Fibroblast of lung (primary cell): ENCODE measurements around the gene NPVF. TPM values are rescaled to one million over a fixed set of nuclear protein-coding genes. Genes with fewer than 3 reads are reported as not detected.

Experiments
- DNase-seq, 2 donors: peaks; one replicate each; pipeline versions ENCODE4 v3.0.0 to v3.0.0-alpha.2; 2010; ENCODE audit warnings: low read depth in 2 of 2
- H2AFZ ChIP-seq: 2 replicates; pipeline ENCODE4 v1.5.1; 2012; ENCODE audit warnings: low read length, control low read depth, inconsistent platforms
- H3K27ac ChIP-seq: 2 replicates; pipeline ENCODE4 v1.5.1; 2011; ENCODE audit warnings: low read length, control low read depth; ENCODE audit not compliant: insufficient read depth
- H3K27me3 ChIP-seq: 2 replicates; pipeline ENCODE4 v1.5.1; 2011; ENCODE audit warnings: mild to moderate bottlenecking, low read length; ENCODE audit not compliant: control insufficient read depth, insufficient read depth
- H3K36me3 ChIP-seq: 2 replicates; pipeline ENCODE4 v1.5.1; 2011; ENCODE audit warnings: low read length; ENCODE audit not compliant: control insufficient read depth, insufficient read depth
- H3K4me1 ChIP-seq: 2 replicates; pipeline ENCODE4 v1.5.1; 2011; ENCODE audit warnings: low read length; ENCODE audit not compliant: control insufficient read depth, insufficient read depth; ENCODE audit errors: extremely low read depth
- H3K4me2 ChIP-seq: 2 replicates; pipeline ENCODE4 v1.5.1; 2011; ENCODE audit warnings: low read length, control low read depth; ENCODE audit not compliant: insufficient read depth; ENCODE audit errors: extremely low read depth
- H3K4me3 ChIP-seq, 4 experiments: fragments of 200-600 bp in 1 of 4; sonication (generic) in 1 of 4; replicated peaks in 1 of 4; 2 replicates each; pipeline ENCODE4 v1.5.1; 2011 to 2016; ENCODE audit warnings: low read length in 4 of 4, low read depth in 3 of 4, mild to moderate bottlenecking in 3 of 4, control low read depth in 2 of 4, inconsistent platforms in 1 of 4, mixed read lengths in 1 of 4; ENCODE audit not compliant: insufficient read depth in 1 of 4; ENCODE audit errors: control extremely low read depth in 1 of 4
- H3K79me2 ChIP-seq: 2 replicates; pipeline ENCODE4 v1.5.1; 2012; ENCODE audit warnings: mild to moderate bottlenecking, low read length, inconsistent platforms; ENCODE audit not compliant: control insufficient read depth, insufficient read depth
- H3K9ac ChIP-seq: 2 replicates; pipeline ENCODE4 v1.5.1; 2011; ENCODE audit warnings: mild to moderate bottlenecking, low read length, control low read depth; ENCODE audit not compliant: insufficient read depth
- H3K9me3 ChIP-seq: 2 replicates; pipeline ENCODE4 v1.5.1; 2012; ENCODE audit warnings: low read depth, low read length; ENCODE audit not compliant: control insufficient read depth, insufficient read depth
- H4K20me1 ChIP-seq: 2 replicates; pipeline ENCODE4 v1.5.1; 2011; ENCODE audit warnings: low read length; ENCODE audit not compliant: control insufficient read depth, insufficient read depth; ENCODE audit errors: extremely low read depth
- CTCF ChIP-seq, 2 donors: IDR thresholded peaks in 1 of 2; conservative IDR thresholded peaks in 1 of 2; 1 replicate in 1 of 2; 2 replicates in 1 of 2; pipeline ENCODE4 v1.5.1; 2011 to 2012; ENCODE audit warnings: low read length in 2 of 2, control low read depth in 1 of 2, inconsistent platforms in 1 of 2, low read depth in 1 of 2, mild to moderate bottlenecking in 1 of 2
- EZH2 ChIP-seq: IDR thresholded peaks from 2 replicates; pipeline ENCODE4 v1.5.1; 2012; ENCODE audit warnings: low read length, control low read depth, mild to moderate bottlenecking; ENCODE audit errors: missing control alignments
- polyA plus RNA-seq, 2 donors: library from polyadenylated mRNA; depleted of rRNA in 1 of 2; stranded (reverse) in 1 of 2; unstranded in 1 of 2; fragments of >200 nt; gene quantifications; 2 replicates each; pipeline ENCODE4 v1.2.1, GENCODE V29; 2011 to 2012; ENCODE audit warnings: missing spikeins in 1 of 2
- total RNA-seq: library from RNA; depleted of rRNA; stranded (reverse); fragments of >200 nt; gene quantifications from 2 replicates; pipeline ENCODE4 v1.2.1, GENCODE V29; 2014

Gene NPVF
- total and polyA plus RNA-seq, 2 donors (not counting 1 experiment from before 2014, with no cell fraction given): not detected

DNA sequence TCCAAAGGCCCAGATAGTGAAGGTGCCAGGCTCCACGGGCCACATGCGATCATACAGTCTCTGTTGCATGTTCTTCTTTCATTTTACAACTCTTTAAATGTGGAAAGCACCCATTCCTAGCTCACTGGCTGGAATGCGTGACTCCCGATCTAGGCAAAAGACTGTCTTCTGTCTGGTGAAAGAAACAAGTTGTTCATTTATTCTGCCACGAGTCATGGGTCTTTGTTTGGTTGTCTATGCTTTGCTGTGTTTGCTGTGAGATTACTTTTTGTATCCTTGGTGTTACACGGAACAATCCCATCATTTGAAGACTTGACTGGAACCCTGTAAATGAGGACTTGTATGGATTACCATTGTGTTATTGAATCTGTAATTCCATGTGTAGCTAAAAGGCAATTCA, 41.9 kb downstream of the NPVF start:
- Histone ChIP-seq H3K36me3 (no peaks in the 10 kb centered on the region), H3K79me2 (no peaks in the 10 kb centered on the region), H4K20me1 (no peaks in the 10 kb centered on the region), H3K4me3 (no peak overlapping the region), H3K4me1 (no peaks in the 10 kb centered on the region), H2AFZ (no peak overlapping the region), H3K9ac (no peak overlapping the region), H3K9me3 (no peaks in the 10 kb centered on the region), H3K4me2 (no peak overlapping the region), H3K27me3 (no peaks in the 10 kb centered on the region), H3K27ac (no peak overlapping the region)
- no peak for TF ChIP-seq EZH2
- TF ChIP-seq CTCF (conservative IDR thresholded peaks at IDR 0.05 in 1 of 2, IDR thresholded peaks at IDR 0.05 in 1 of 2; ENCODE audit: low read depth in 1 of 2, low read length in 2 of 2): no peak
- no peak for DNase-seq

GRCh38 chr7:25181532-25181931, 46.8 kb downstream of the NPVF start:
- no peaks in the 10 kb centered on the region for H3K27me3 ChIP-seq
- H3K79me2 ChIP-seq: no peaks in the 10 kb centered on the region
- H3K36me3 ChIP-seq: no peaks in the 10 kb centered on the region
- H3K4me1 ChIP-seq: no peaks in the 10 kb centered on the region
- no peaks in the 10 kb centered on the region for H3K9me3 ChIP-seq
- TF ChIP-seq CTCF (conservative IDR thresholded peaks at IDR 0.05 in 1 of 2, IDR thresholded peaks at IDR 0.05 in 1 of 2; ENCODE audit: low read depth in 1 of 2, low read length in 2 of 2) (no peak), EZH2 (no peak)
- no peak overlapping the region for H2AFZ ChIP-seq
- no peaks in the 10 kb centered on the region for H4K20me1 ChIP-seq
- no peak overlapping the region for H3K4me2 ChIP-seq
- no peak overlapping the region for H3K9ac ChIP-seq
- H3K4me3 ChIP-seq: no peak overlapping the region
- H3K27ac ChIP-seq: no peak overlapping the region
- DNase-seq: no peak

DNA sequence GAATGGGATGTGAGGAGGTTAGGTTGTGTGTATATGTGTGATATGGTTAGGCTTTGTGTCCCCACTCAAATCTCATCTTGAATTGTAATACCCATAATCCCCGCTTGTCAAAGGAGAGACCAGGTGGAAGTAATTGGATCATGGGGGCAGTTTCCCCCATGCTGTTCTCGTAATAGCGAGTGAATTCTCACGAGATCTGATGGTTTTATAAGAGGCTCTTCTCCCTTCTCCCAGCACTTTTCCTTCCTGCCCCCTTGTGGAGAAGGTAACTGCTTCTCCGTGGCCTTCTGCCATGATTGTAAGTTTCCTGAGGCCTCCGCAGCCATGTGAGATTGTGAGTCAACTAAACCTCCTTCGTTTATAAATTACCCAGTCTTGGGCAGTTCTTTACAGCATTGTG, 47.3 kb downstream of the NPVF start:
- Histone ChIP-seq H3K4me3 (peak overlapping the region in 2 of 4 experiments; percentile 57 to 70), H2AFZ (peak overlapping the region; percentile 80)
- TF ChIP-seq CTCF (conservative IDR thresholded peaks at IDR 0.05 in 1 of 2, IDR thresholded peaks at IDR 0.05 in 1 of 2; ENCODE audit: low read depth in 1 of 2, low read length in 2 of 2): peak in 1 of 2 donors; percentile 21
- no peak for TF ChIP-seq EZH2

More for the DNA sequence above, 47.3 kb downstream of the NPVF start:
- no peaks in the 10 kb centered on the region for H3K9me3 ChIP-seq
- H3K27me3 ChIP-seq: no peaks in the 10 kb centered on the region
- H4K20me1 ChIP-seq: no peaks in the 10 kb centered on the region
- H3K9ac ChIP-seq: no peak overlapping the region
- no peak overlapping the region for H3K4me2 ChIP-seq
- peak in 1 of 2 donors; percentile 3 for DNase-seq
- H3K79me2 ChIP-seq: no peaks in the 10 kb centered on the region
- no peaks in the 10 kb centered on the region for H3K4me1 ChIP-seq
- H3K27ac ChIP-seq: no peak overlapping the region
- no peaks in the 10 kb centered on the region for H3K36me3 ChIP-seq
